HG03280 (cell line): Measurements from ENCODE around the gene OR52J3.
"Not testable (repeated sequence)": the region's sequence is repeated elsewhere in the genome, so short reads cannot be mapped to it uniquely, and the experiment has no call there.

Source experiments
- ATAC-seq: cut with Tn5 transposase; IDR thresholded peaks from one replicate; pipeline ENCODE4 v1.9.1; 2021; ENCODE audit warnings: mild to moderate bottlenecking, moderate library complexity; ENCODE audit not compliant: unreplicated experiment

OR52J3 gene

GRCh38 chr11:5046226-5046625, at the start of gene OR52J3:
OR52J3 (plus strand) TSS chr11:5046526; CDS start chr11:5046526, 0 bp downstream.
- ATAC-seq: no peak

GRCh38 chr11:5004424-5005274, 41.7 kb upstream of the OR52J3 start:
- no peak for ATAC-seq

- ATAC-seq: no peak
These were observed 38.8 kb upstream of the OR52J3 start for GRCh38 chr11:5007561-5007960.

GRCh38 chr11:5011254-5011653, 35.1 kb upstream of the OR52J3 start:
- ATAC-seq: no peak

- no peak for ATAC-seq
These were observed 33.3 kb upstream of the OR52J3 start for GRCh38 chr11:5013012-5013411.

- no peak for ATAC-seq
These were observed 24.3 kb upstream of the OR52J3 start for GRCh38 chr11:5021996-5022395.

- no peak for ATAC-seq
These were observed 9.7 kb upstream of the OR52J3 start for GRCh38 chr11:5036669-5037068.

- ATAC-seq: no peak
These were observed 8.4 kb upstream of the OR52J3 start for GRCh38 chr11:5037926-5038325.

GRCh38 chr11:5038341-5038740, 8.0 kb upstream of the OR52J3 start:
- ATAC-seq: no peak

- ATAC-seq: no peak
These were observed 5.5 kb upstream of the OR52J3 start for GRCh38 chr11:5040876-5041275.

- no peak for ATAC-seq
These were observed 4.2 kb upstream of the OR52J3 start for GRCh38 chr11:5042091-5042490.

- ATAC-seq: no peak
These were observed 2.9 kb upstream of the OR52J3 start for GRCh38 chr11:5043380-5043779.

- ATAC-seq: no peak
These were observed 516 bp downstream of the OR52J3 start for GRCh38 chr11:5046754-5047330.

GRCh38 chr11:5058679-5059078, 12.4 kb downstream of the OR52J3 start:
- not testable (repeated sequence) for ATAC-seq

GRCh38 chr11:5059391-5059790, 13.1 kb downstream of the OR52J3 start, which contains the start of gene OR52E2:
OR52E2 (minus strand) TSS chr11:5059627; CDS start chr11:5059627, 0 bp downstream.
- ATAC-seq: no peak

- ATAC-seq: no peak
These were observed 18.7 kb downstream of the OR52J3 start for GRCh38 chr11:5065027-5065426.

- no peak for ATAC-seq
These were observed 22.9 kb downstream of the OR52J3 start, which contains the start of gene OR52E1 for GRCh38 chr11:5069272-5069671. OR52E1 (plus strand) TSS chr11:5069572.

- no peak for ATAC-seq
These were observed 25.5 kb downstream of the OR52J3 start for GRCh38 chr11:5071799-5072198.

GRCh38 chr11:5081405-5081804, 35.1 kb downstream of the OR52J3 start:
- no peak for ATAC-seq

GRCh38 chr11:5083602-5084001, 37.3 kb downstream of the OR52J3 start:
- no peak for ATAC-seq

- ATAC-seq: no peak
These were observed 42.2 kb downstream of the OR52J3 start for GRCh38 chr11:5088556-5088955.

GRCh38 chr11:5090668-5091067, 44.3 kb downstream of the OR52J3 start:
- no peak for ATAC-seq
